GM21619 (cell line): ENCODE measurements around the gene FBLN5.

Experiments used
- ATAC-seq: cut with Tn5 transposase; IDR thresholded peaks from one replicate; pipeline ENCODE4 v1.9.1; 2021; ENCODE audit not compliant: unreplicated experiment

The FBLN5 gene

DNA sequence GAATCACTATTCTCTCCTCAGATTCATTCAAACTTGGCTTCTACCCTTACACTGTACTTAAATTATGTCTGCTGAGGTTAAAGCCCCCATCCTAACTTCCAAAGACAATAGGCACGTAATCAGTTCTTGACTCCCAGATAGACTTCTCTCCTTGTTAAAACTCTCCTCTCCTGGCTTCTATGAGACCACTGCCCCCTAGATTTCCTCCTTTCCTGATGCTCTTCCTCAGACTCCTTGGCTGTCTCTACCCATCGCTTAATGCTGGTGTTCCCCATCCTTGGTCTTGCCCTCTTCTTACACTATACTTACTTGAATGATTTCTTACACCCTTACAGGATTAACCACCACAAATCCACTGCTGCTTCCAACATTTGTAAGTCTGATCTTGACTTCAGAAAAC, 112.9 kb downstream of the FBLN5 start:
- ATAC-seq, result no peak

DNA sequence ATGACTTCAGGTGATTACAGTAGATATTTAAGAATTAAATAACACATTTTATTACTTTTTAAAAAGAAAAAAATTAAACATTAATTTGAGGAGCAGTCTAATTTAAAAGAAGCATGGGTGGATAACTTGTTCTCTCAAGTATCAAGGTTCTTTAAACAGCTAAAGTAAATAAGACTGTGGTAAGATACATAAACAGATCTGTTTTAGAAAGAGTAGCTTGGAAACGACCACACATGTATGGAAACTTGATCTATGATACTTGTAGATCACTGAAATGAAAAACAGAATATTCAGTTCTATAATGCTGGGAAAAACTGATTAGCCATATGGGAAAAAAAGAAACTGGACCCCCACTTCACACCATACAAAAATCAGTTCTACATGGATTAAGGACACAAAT, 116.2 kb downstream of the FBLN5 start:
- no peak for ATAC-seq

DNA sequence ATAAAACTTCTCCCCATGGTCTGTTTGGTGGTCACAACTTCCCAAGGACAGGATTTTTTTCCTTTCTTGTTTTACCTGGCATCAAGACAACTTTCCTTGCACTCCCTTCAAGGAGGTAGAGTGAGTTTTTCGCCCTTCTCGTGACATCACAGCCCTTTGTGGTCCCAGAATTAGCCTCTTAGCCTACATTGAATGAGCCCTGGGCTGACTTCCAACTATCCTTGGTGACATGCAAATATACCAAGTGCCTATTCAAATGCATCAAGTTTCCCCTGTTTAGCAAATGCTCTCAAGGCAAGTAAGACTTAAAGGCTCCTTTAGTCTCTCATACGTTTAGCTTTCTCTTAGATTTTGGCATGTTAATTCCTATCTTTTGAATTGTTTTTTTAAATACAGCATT, 116.7 kb downstream of the FBLN5 start:
- peak; percentile 73 for ATAC-seq

DNA sequence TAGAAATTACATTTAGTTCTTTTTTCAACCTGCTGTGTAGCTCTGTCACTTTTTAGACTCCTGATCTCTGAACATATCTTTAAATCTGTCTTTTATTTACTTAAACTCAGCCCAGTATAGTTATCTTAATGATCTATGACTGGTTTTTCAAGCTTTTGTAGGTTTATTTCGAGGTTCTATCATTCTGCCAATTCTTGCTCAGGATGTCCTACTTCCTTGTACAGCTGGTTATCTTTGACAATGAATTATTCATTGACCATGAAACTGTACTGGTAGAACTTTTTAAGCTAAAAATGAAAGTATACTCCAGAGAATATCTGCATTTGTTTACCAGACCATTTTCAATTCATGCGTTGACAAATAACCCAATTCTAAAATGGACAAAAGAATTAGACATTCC, 118.0 kb downstream of the FBLN5 start:
- no peak for ATAC-seq

DNA sequence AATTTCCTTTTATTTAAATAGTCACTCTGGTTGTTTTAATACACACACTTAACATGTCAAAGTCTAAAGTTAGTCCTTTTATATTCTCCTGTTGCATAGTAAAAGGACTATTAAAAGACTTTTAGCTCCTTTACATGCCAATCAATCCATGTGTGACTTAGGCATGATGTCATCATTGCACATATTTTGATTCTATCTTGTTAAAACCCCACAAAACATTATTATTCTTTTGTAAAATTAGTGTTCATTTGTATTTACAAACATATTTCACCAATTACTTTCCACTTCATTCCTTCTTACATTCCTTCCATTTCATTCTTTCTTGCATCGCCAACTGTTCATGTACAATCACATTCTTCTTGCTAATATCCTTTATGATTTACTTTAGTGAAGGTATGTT, 119.7 kb downstream of the FBLN5 start:
- no peak for ATAC-seq
